H1 (cell line): ENCODE results near the gene NACAD. TPM values are rescaled to one million over a fixed set of nuclear protein-coding genes. Genes with fewer than 3 reads are reported as not detected.

Experiments
- CTCF ChIA-PET: fragments of 300-600 bp; sonication (Branson Sonifier 250); formaldehyde crosslinking; loops from one replicate; lab custom pipeline; 2021; ENCODE audit not compliant: partially characterized antibody; lab: Charles Lee
- POLR2A ChIA-PET: fragments of 300-600 bp; sonication (Branson Sonifier 250); formaldehyde crosslinking; loops from one replicate; lab custom pipeline; 2021; ENCODE audit warnings: inconsistent platforms; ENCODE audit not compliant: partially characterized antibody; lab: Charles Lee
- DNase-seq, 2 experiments: peaks; one replicate each; pipeline versions ENCODE4 v3.0.0 to v3.0.0-alpha.2; 2010 to 2022; ENCODE audit warnings: low spot score in 2 of 2, low read depth in 1 of 2, mixed read lengths in 1 of 2
- FAIRE-seq: peaks from 2 replicates; lab custom pipeline; 2011; peaks lifted over from hg19 to GRCh38; lab: Jason Lieb, UNC
- H2AFZ ChIP-seq: 2 replicates; pipeline ENCODE4 v1.8.1; 2012; ENCODE audit warnings: low read length, inconsistent platforms
- H2AK5ac ChIP-seq: 2 replicates; pipeline ENCODE4 v1.6.1; 2013; ENCODE audit warnings: low read depth, low read length
- H2BK120ac ChIP-seq: replicated peaks from 2 replicates; pipeline ENCODE3; 2013; ENCODE audit warnings: low read depth, low read length, inconsistent platforms
- H2BK12ac ChIP-seq: 2 replicates; pipeline ENCODE4 v1.6.1; 2013; ENCODE audit warnings: low read depth, low read length
- H2BK15ac ChIP-seq: 2 replicates; pipeline ENCODE4 v1.6.1; 2013; ENCODE audit warnings: low read length
- H2BK20ac ChIP-seq: 2 replicates; pipeline ENCODE4 v1.6.1; 2013; ENCODE audit warnings: low read length
- H2BK5ac ChIP-seq: 2 replicates; pipeline ENCODE4 v1.6.1; 2013; ENCODE audit warnings: low read depth, low read length
- H3K14ac ChIP-seq: 2 replicates; pipeline ENCODE4 v1.6.1; 2013; ENCODE audit warnings: inconsistent platforms; ENCODE audit not compliant: insufficient read length
- H3K18ac ChIP-seq: 2 replicates; pipeline ENCODE4 v1.6.1; 2013; ENCODE audit warnings: low read length; ENCODE audit errors: extremely low read depth
- H3K23ac ChIP-seq: 2 replicates; pipeline ENCODE4 v1.6.1; 2013; ENCODE audit warnings: inconsistent platforms; ENCODE audit not compliant: insufficient read length
- H3K23me2 ChIP-seq: 2 replicates; pipeline ENCODE4 v1.6.1; 2013; ENCODE audit warnings: low read depth, low read length
- H3K27ac ChIP-seq: 2 replicates; pipeline ENCODE4 v1.6.1; 2011; ENCODE audit warnings: low read depth, low read length, inconsistent platforms
- H3K27me3 ChIP-seq, 4 experiments: replicated peaks in 1 of 4; 1 replicate in 1 of 4; 2 replicates in 3 of 4; pipeline versions ENCODE4 v1.6.1 to v1.8.1; 2011 to 2013; ENCODE audit warnings: low read length in 3 of 4, mild to moderate bottlenecking in 3 of 4, inconsistent platforms in 2 of 4, mixed read lengths in 2 of 4, moderate library complexity in 1 of 4; ENCODE audit not compliant: control insufficient read depth in 3 of 4, insufficient read depth in 3 of 4; ENCODE audit errors: extremely low read depth in 1 of 4
- H3K36me3 ChIP-seq, 4 experiments: 2 replicates each; pipeline versions ENCODE4 v1.6.1 to v1.8.1; 2011 to 2013; ENCODE audit warnings: mild to moderate bottlenecking in 4 of 4, low read length in 3 of 4, moderate library complexity in 2 of 4, control low read depth in 1 of 4, inconsistent platforms in 1 of 4; ENCODE audit not compliant: insufficient read depth in 4 of 4, control insufficient read depth in 2 of 4
- H3K4ac ChIP-seq: replicated peaks from 2 replicates; pipeline ENCODE3; 2013; ENCODE audit warnings: low read length, low read depth, mixed read lengths, inconsistent platforms; ENCODE audit not compliant: insufficient read length
- H3K4me1 ChIP-seq, 4 experiments: replicated peaks in 1 of 4; 1 replicate in 1 of 4; 2 replicates in 3 of 4; pipeline versions ENCODE4 v1.6.1 to v1.8.1; 2011 to 2013; ENCODE audit warnings: low read length in 3 of 4, inconsistent platforms in 2 of 4, mixed read lengths in 1 of 4; ENCODE audit not compliant: insufficient read depth in 4 of 4, control insufficient read depth in 3 of 4
- H3K4me2 ChIP-seq, 2 experiments: 2 replicates each; pipeline versions ENCODE4 v1.6.1 to v1.8.1; 2011 to 2013; ENCODE audit warnings: low read depth in 2 of 2, low read length in 2 of 2, control low read depth in 1 of 2, inconsistent platforms in 1 of 2, mild to moderate bottlenecking in 1 of 2; ENCODE audit not compliant: insufficient read depth in 1 of 2
- H3K4me3 ChIP-seq, 4 experiments: fragments of 200-600, 300-600 bp in 1 of 4; sonication (generic), shearing (Covaris generic), sonication (Bioruptor Twin) in 1 of 4; 2 replicates each; pipeline versions ENCODE4 v1.5.1 to v1.8.1; 2011 to 2016; ENCODE audit warnings: low read length in 4 of 4, low read depth in 3 of 4, control low read depth in 2 of 4, inconsistent platforms in 2 of 4, mild to moderate bottlenecking in 2 of 4, mixed read lengths in 1 of 4, moderate library complexity in 1 of 4; ENCODE audit not compliant: insufficient read depth in 2 of 4; ENCODE audit errors: extremely low read depth in 1 of 4
- H3K56ac ChIP-seq: replicated peaks from 2 replicates; pipeline ENCODE3; 2013; ENCODE audit warnings: low read depth, mild to moderate bottlenecking, mixed read lengths, low read length, inconsistent platforms; ENCODE audit not compliant: insufficient read length
- H3K79me1 ChIP-seq: 2 replicates; pipeline ENCODE4 v1.6.1; 2013; ENCODE audit warnings: low read depth, low read length, control low read depth
- H3K79me2 ChIP-seq, 2 experiments: 2 replicates each; pipeline versions ENCODE4 v1.6.1 to v1.8.1; 2012 to 2013; ENCODE audit warnings: low read length in 2 of 2, mild to moderate bottlenecking in 2 of 2, inconsistent platforms in 1 of 2; ENCODE audit not compliant: insufficient read depth in 2 of 2, control insufficient read depth in 1 of 2
- H3K9ac ChIP-seq, 4 experiments: replicated peaks in 1 of 4; 1 replicate in 1 of 4; 2 replicates in 3 of 4; pipeline versions ENCODE4 v1.6.1 to v1.8.1; 2011 to 2013; ENCODE audit warnings: low read depth in 3 of 4, low read length in 3 of 4, control low read depth in 2 of 4, mild to moderate bottlenecking in 2 of 4, moderate library complexity in 2 of 4, inconsistent platforms in 1 of 4; ENCODE audit errors: extremely low read depth in 1 of 4
- H3K9me3 ChIP-seq, 2 experiments: 2 replicates each; pipeline versions ENCODE4 v1.6.1 to v1.8.1; 2012 to 2013; ENCODE audit warnings: mild to moderate bottlenecking in 2 of 2, moderate library complexity in 2 of 2, control low read depth in 1 of 2, inconsistent platforms in 1 of 2, low read depth in 1 of 2, low read length in 1 of 2, mixed read lengths in 1 of 2; ENCODE audit not compliant: insufficient read depth in 2 of 2
- H4K20me1 ChIP-seq, 2 experiments: replicated peaks in 1 of 2; 2 replicates each; pipeline versions ENCODE3 to v1.8.1; 2011 to 2013; ENCODE audit warnings: inconsistent platforms in 2 of 2, low read length in 2 of 2, mild to moderate bottlenecking in 1 of 2; ENCODE audit not compliant: insufficient read depth in 2 of 2, control insufficient read depth in 1 of 2
- H4K5ac ChIP-seq: 2 replicates; pipeline ENCODE4 v1.6.1; 2013; ENCODE audit warnings: low read length, low read depth, mixed read lengths, inconsistent platforms; ENCODE audit not compliant: insufficient read length
- H4K8ac ChIP-seq: 2 replicates; pipeline ENCODE4 v1.8.0; 2013; ENCODE audit warnings: mild to moderate bottlenecking, moderate library complexity, low read length, inconsistent platforms; ENCODE audit not compliant: insufficient read depth; ENCODE audit errors: extremely low read depth
- H4K91ac ChIP-seq: replicated peaks from 2 replicates; pipeline ENCODE3; 2013; ENCODE audit warnings: low read length, mixed read lengths, inconsistent platforms; ENCODE audit not compliant: insufficient read length
- CTCF ChIP-seq, 3 experiments: IDR thresholded peaks; 1 replicate in 2 of 3; 2 replicates in 1 of 3; pipeline versions ENCODE4 v1.5.1 to v1.6.1; 2011; ENCODE audit warnings: low read length in 3 of 3, mild to moderate bottlenecking in 3 of 3, inconsistent platforms in 2 of 3, low read depth in 1 of 3, moderate library complexity in 1 of 3; ENCODE audit not compliant: insufficient read depth in 1 of 3; ENCODE audit errors: control extremely low read depth in 1 of 3
- FOSL1 ChIP-seq: IDR thresholded peaks from 2 replicates; pipeline ENCODE4 v1.6.1; 2011; ENCODE audit warnings: mild to moderate bottlenecking, low read depth, low read length, moderate library complexity; ENCODE audit not compliant: insufficient read depth
- HDAC6 ChIP-seq: IDR thresholded peaks from one replicate; pipeline ENCODE4 v1.7.1; 2012; ENCODE audit warnings: low read depth, mild to moderate bottlenecking, inconsistent platforms, low read length, moderate library complexity
- MAFK ChIP-seq: IDR thresholded peaks from 2 replicates; pipeline ENCODE4 v1.6.1; 2012; ENCODE audit warnings: low read depth, mild to moderate bottlenecking, improper control_type of control experiment, low read length
- POLR2AphosphoS5 ChIP-seq: IDR thresholded peaks from 2 replicates; pipeline ENCODE4 v1.6.1; 2011; ENCODE audit warnings: low read depth, low read length
- SP1 ChIP-seq: IDR thresholded peaks from 2 replicates; pipeline ENCODE4 v1.6.1; 2011; ENCODE audit warnings: low read depth, low read length
- TAF1 ChIP-seq: IDR thresholded peaks from 2 replicates; pipeline ENCODE4 v1.6.1; 2011; ENCODE audit warnings: mild to moderate bottlenecking, low read depth, low read length
- WGBS, 2 experiments: shearing (Covaris generic) in 1 of 2; methylation state at CpG; one replicate each; pipeline versions ENCODE4 v1.1.6 to v1.1.7; 2013 to 2015; ENCODE audit warnings: low lambda C conversion rate in 2 of 2, mixed read lengths in 2 of 2, inconsistent platforms in 1 of 2, low coverage in 1 of 2, missing lambda C conversion rate in 1 of 2; ENCODE audit not compliant: insufficient replicate concordance in 2 of 2, insufficient coverage in 1 of 2, insufficient read length in 1 of 2; ENCODE audit errors: extremely low coverage in 1 of 2, missing lambda C conversion rate in 1 of 2; 5-methylcytosine and 5-hydroxymethylcytosine counted together
- polyA plus RNA-seq, 7 experiments: library from polyadenylated mRNA; depleted of rRNA in 3 of 7; stranded (reverse) in 5 of 7; unstranded in 2 of 7; fragments of >200 nt in 5 of 7; fragments of 200-250 nt in 2 of 7; gene quantifications; 1 replicate in 5 of 7; 2 replicates in 1 of 7; 4 replicates in 1 of 7; pipeline versions ENCODE4 v1.2.1 to v1.2.3, GENCODE V29; 2011 to 2013; ENCODE audit warnings: missing spikeins in 2 of 7, mixed read lengths in 2 of 7
- total RNA-seq: library from RNA; stranded (reverse); fragmentation: NEBNext Ultra II Directional; extraction: Animal tissue kit (Norgen Biotek cat#: 25700); gene quantifications from 2 replicates; pipeline ENCODE4 v1.2.1, GENCODE V29; 2021

The NACAD gene
- total and polyA plus RNA-seq, 2 of the 8 experiments (the other 6 are each of a cell fraction or from before 2014, with no cell fraction given) = 1.3 to 6.0 TPM

DNA sequence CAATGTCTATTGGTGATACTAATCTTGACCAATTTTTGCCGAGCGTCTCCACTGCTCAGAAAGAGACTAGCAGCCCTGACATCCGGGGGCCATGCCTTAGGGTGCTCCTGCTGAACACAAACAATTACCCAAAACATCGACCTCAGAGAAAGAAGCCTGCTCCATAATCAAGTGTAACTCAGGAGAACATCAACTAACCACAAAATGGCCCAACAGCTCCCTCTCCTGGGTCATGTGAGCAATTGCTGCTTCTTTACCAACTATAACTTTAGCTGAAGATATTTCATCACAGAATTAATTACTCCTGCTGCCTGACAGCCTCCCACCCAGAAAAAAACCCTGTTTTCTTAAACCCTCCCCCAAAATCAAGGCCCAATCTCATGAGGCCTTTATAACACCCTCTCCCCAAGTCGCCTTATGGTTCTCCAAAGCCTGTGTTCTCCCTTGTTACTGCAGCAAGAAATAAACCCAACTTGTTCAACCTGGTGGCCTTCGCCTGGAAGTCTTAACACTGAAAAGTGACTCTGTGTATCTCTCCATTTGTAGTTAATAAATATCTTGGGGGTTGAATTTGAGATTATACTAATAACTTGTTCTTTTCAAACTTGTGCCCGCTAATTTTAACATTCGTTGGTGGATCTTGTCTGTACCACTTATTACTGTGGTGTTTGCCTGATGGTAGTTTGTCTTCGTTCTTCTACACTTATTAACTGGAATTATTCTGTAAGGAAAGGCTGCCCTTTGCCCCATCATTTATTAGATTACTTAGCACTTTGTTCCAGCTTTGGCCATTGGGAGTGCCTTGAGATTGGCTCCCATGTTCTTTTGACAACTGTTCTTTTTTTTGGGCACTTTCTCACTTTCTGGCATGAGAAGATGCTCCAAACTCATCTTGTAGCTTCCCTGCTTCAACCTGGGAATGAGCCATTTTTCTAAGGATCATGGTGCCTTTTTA lies 47.6 kb upstream of the NACAD start:
- H3K9me3 ChIP-seq = no peaks in the 10 kb centered on the region
- POLR2A ChIA-PET = interaction anchor here (0.9 to 2.8 kb wide), 7 partner anchors 10 to 163 kb away, joined by 3 to 13 read pairs (median 4); partner anchors contain the start of gene TBRG4
- no peak overlapping the region for H3K18ac ChIP-seq
- no peaks in the 10 kb centered on the region for H3K79me2 ChIP-seq
- no peak overlapping the region for H2BK5ac ChIP-seq
- H2BK20ac ChIP-seq = no peak overlapping the region
- H3K23me2 ChIP-seq = no peaks in the 10 kb centered on the region
- no peak overlapping the region for H3K9ac ChIP-seq
- H3K27ac ChIP-seq = no peak overlapping the region
- H3K36me3 ChIP-seq = no peaks in the 10 kb centered on the region
- H2AFZ ChIP-seq = peak overlapping the region; percentile 86
- no peak for DNase-seq
- no peaks in the 10 kb centered on the region for H3K27me3 ChIP-seq
- H3K4me2 ChIP-seq = no peak overlapping the region
- no peak overlapping the region for H3K23ac ChIP-seq
- H4K8ac ChIP-seq = no peak overlapping the region
- no peak overlapping the region for H3K14ac ChIP-seq
- no peaks in the 10 kb centered on the region for H4K20me1 ChIP-seq
- H3K4me3 ChIP-seq = no peak overlapping the region
- no peak overlapping the region for H4K5ac ChIP-seq
- CTCF ChIA-PET = interaction anchor here (0.6 to 6.1 kb wide), 51 partner anchors 8 to 588 kb away, joined by 3 to 105 read pairs (median 5); partner anchors contain the start of genes CCM2, NACAD and TBRG4
- FAIRE-seq = peak; percentile 72
- WGBS, 2 experiments = 58% methylated on average over 9 of the region's 9 CpGs; no CpG with 5 or more reads in 1 of the 2 experiments
- H2AK5ac ChIP-seq = no peak overlapping the region
- H2BK12ac ChIP-seq = no peak overlapping the region
- H3K79me1 ChIP-seq = no peaks in the 10 kb centered on the region
- no peak overlapping the region for H4K91ac ChIP-seq
- H2BK15ac ChIP-seq = no peak overlapping the region
- H2BK120ac ChIP-seq = no peak overlapping the region
- no peak overlapping the region for H3K4ac ChIP-seq
- no peak overlapping the region for H3K56ac ChIP-seq
- H3K4me1 ChIP-seq = no peaks in the 10 kb centered on the region
- TF ChIP-seq FOSL1 (no peak), POLR2AphosphoS5 (no peak), TAF1 (no peak), HDAC6 (no peak), SP1 (no peak), CTCF (IDR thresholded peaks at IDR 0.05; ENCODE audit: control extremely low read depth in 1 of 3, insufficient read depth in 1 of 3, low read depth in 1 of 3, low read length in 3 of 3) (peak in 2 of 3 experiments; percentile 83 to 93; a peak in 3 of 4 replicates), MAFK (no peak)
